HepG2 (cell line): ENCODE measurements around the gene ZNF223. TPM values are rescaled to one million over a fixed set of nuclear protein-coding genes. Genes with fewer than 3 reads are reported as not detected.
A peak's percentile ranks its signal among the peaks of the same experiment; 100 is the strongest.

Experiments used
- EEA1 ChIP-seq: sonication (generic); formaldehyde crosslinking; IDR thresholded peaks from 2 replicates; pipeline ENCODE4 v1.5.1; 2020; ENCODE audit warnings: mild to moderate bottlenecking, missing genetic modification reagents, borderline replicate concordance
- HNF4G ChIP-seq, 2 experiments: sonication (generic) in 1 of 2; formaldehyde crosslinking in 1 of 2; IDR thresholded peaks; 2 replicates each; pipeline versions ENCODE4 v1.4.0 to v1.6.1; 2011 to 2020; ENCODE audit warnings: borderline replicate concordance in 2 of 2, low read depth in 2 of 2, mild to moderate bottlenecking in 2 of 2, low read length in 1 of 2, missing genetic modification reagents in 1 of 2, moderate library complexity in 1 of 2
- HOXA3 ChIP-seq: sonication (generic); formaldehyde crosslinking; IDR thresholded peaks from 2 replicates; pipeline ENCODE4 v1.5.0; 2020; ENCODE audit warnings: missing genetic modification reagents
- RAD21 ChIP-seq: fragments of 450-650 bp; formaldehyde crosslinking; IDR thresholded peaks from 2 replicates; pipeline ENCODE4 v1.5.0; 2020; ENCODE audit warnings: mild to moderate bottlenecking
- RFXANK ChIP-seq: IDR thresholded peaks from 2 replicates; pipeline ENCODE4 v1.6.1; 2016
- TCF7 ChIP-seq: sonication (generic); IDR thresholded peaks from 2 replicates; pipeline ENCODE4 v1.6.1; 2016; ENCODE audit warnings: antibody characterized with exemption, low read depth
- ZBTB25 ChIP-seq: IDR thresholded peaks from 2 replicates; pipeline ENCODE4 v1.6.1; 2018; ENCODE audit warnings: missing genetic modification reagents
- ZBTB8A ChIP-seq: sonication (generic); formaldehyde crosslinking; IDR thresholded peaks from 2 replicates; pipeline ENCODE4 v1.4.0; 2020; ENCODE audit warnings: mild to moderate bottlenecking, low read depth, missing genetic modification reagents, borderline replicate concordance
- ZEB1 ChIP-seq: IDR thresholded peaks from 2 replicates; pipeline ENCODE4 v1.6.1; 2012; ENCODE audit warnings: mild to moderate bottlenecking, low read depth, inconsistent platforms; ENCODE audit not compliant: insufficient replicate concordance
- ZNF772 ChIP-seq: sonication (generic); formaldehyde crosslinking; IDR thresholded peaks from 2 replicates; pipeline ENCODE4 v1.5.0; 2020; ENCODE audit warnings: mild to moderate bottlenecking, missing genetic modification reagents
- polyA plus RNA-seq, 8 experiments: library from polyadenylated mRNA; depleted of rRNA in 3 of 8; stranded (reverse) in 7 of 8; unstranded in 1 of 8; fragments of >200 nt; fragmentation: Illumina TruSeq in 4 of 8; extraction: Trizol in 4 of 8; gene quantifications; 2 replicates each; pipeline versions ENCODE4 v1.2.1 to v1.2.3, GENCODE V29; 2011 to 2016; ENCODE audit warnings: low read depth in 4 of 8, missing spikeins in 1 of 8, mixed read lengths in 1 of 8; ENCODE audit not compliant: insufficient read depth in 1 of 8
- total RNA-seq, 5 experiments: library from RNA; depleted of rRNA; stranded (reverse); fragments of >200 nt; fragmentation: Illumina TruSeq; extraction: Trizol; gene quantifications; 2 replicates each; pipeline ENCODE4 v1.2.3, GENCODE V29; 2016; ENCODE audit warnings: low read depth in 1 of 5
- TF ChIP-seq, protein P1 (sequence below): sonication (generic); formaldehyde crosslinking; IDR thresholded peaks from 2 replicates; pipeline ENCODE4; 2020; ENCODE audit warnings: missing genetic modification reagents, mild to moderate bottlenecking, borderline replicate concordance
- TF ChIP-seq, protein P2 (sequence below): sonication (generic); formaldehyde crosslinking; IDR thresholded peaks from 2 replicates; pipeline ENCODE4 v1.4.0; 2020; ENCODE audit warnings: mild to moderate bottlenecking, missing genetic modification reagents
- TF ChIP-seq, protein P3 (sequence below), 2 experiments: sonication (generic) in 1 of 2; formaldehyde crosslinking in 1 of 2; IDR thresholded peaks; 2 replicates each; pipeline versions ENCODE4 v1.6.1 to v1.9.0; 2014 to 2022; ENCODE audit warnings: antibody characterized with exemption in 1 of 2, borderline replicate concordance in 1 of 2, inconsistent platforms in 1 of 2, low read depth in 1 of 2, missing genetic modification reagents in 1 of 2
- TF ChIP-seq, protein P4 (sequence below): sonication (generic); formaldehyde crosslinking; IDR thresholded peaks from 2 replicates; pipeline ENCODE4 v1.5.1; 2020; ENCODE audit warnings: mild to moderate bottlenecking, missing genetic modification reagents, borderline replicate concordance

The ZNF223 gene
- total and polyA plus RNA-seq, 2 of the 13 experiments (the other 11 are each of a cell fraction or from before 2014, with no cell fraction given), result 2.0 to 4.8 TPM

GRCh38 chr19:44113138-44113783, 61.4 kb downstream of the ZNF223 start, which contains the start of gene ZNF225 (continued):
- TF ChIP-seq, protein P1, sequence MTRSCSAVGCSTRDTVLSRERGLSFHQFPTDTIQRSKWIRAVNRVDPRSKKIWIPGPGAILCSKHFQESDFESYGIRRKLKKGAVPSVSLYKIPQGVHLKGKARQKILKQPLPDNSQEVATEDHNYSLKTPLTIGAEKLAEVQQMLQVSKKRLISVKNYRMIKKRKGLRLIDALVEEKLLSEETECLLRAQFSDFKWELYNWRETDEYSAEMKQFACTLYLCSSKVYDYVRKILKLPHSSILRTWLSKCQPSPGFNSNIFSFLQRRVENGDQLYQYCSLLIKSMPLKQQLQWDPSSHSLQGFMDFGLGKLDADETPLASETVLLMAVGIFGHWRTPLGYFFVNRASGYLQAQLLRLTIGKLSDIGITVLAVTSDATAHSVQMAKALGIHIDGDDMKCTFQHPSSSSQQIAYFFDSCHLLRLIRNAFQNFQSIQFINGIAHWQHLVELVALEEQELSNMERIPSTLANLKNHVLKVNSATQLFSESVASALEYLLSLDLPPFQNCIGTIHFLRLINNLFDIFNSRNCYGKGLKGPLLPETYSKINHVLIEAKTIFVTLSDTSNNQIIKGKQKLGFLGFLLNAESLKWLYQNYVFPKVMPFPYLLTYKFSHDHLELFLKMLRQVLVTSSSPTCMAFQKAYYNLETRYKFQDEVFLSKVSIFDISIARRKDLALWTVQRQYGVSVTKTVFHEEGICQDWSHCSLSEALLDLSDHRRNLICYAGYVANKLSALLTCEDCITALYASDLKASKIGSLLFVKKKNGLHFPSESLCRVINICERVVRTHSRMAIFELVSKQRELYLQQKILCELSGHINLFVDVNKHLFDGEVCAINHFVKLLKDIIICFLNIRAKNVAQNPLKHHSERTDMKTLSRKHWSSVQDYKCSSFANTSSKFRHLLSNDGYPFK (CRISPR knock-in tag), result peak; percentile 50
- TF ChIP-seq, protein P2, sequence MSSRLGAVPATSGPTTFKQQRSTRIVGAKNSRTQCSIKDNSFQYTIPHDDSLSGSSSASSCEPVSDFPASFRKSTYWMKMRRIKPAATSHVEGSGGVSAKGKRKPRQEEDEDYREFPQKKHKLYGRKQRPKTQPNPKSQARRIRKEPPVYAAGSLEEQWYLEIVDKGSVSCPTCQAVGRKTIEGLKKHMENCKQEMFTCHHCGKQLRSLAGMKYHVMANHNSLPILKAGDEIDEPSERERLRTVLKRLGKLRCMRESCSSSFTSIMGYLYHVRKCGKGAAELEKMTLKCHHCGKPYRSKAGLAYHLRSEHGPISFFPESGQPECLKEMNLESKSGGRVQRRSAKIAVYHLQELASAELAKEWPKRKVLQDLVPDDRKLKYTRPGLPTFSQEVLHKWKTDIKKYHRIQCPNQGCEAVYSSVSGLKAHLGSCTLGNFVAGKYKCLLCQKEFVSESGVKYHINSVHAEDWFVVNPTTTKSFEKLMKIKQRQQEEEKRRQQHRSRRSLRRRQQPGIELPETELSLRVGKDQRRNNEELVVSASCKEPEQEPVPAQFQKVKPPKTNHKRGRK (CRISPR knock-in tag), result no peak
- peak; percentile 79 for TF ChIP-seq ZEB1
- TF ChIP-seq ZBTB8A (CRISPR knock-in tag), result no peak
- TF ChIP-seq RAD21, result 0 out of 2 replicates have a peak, but pooled peaks have one; percentile 6
- no peak for TF ChIP-seq ZBTB25 (CRISPR knock-in tag)
- 0 out of 2 replicates have a peak, but pooled peaks have one; percentile 5 for TF ChIP-seq HNF4G (IDR thresholded peaks at IDR 0.05; ENCODE audit: borderline replicate concordance, low read depth, low read length)
- no peak for TF ChIP-seq HNF4G (CRISPR knock-in tag; IDR thresholded peaks at IDR 0.05; ENCODE audit: borderline replicate concordance, low read depth)
- TF ChIP-seq TCF7, result no peak
- TF ChIP-seq EEA1 (CRISPR knock-in tag), result 0 out of 2 replicates have a peak, but pooled peaks have one; percentile 39
- TF ChIP-seq RFXANK (CRISPR knock-in tag), result no peak
- peak; percentile 84; the same call in 1 of the 2 replicates for TF ChIP-seq HOXA3
- TF ChIP-seq, protein P3, sequence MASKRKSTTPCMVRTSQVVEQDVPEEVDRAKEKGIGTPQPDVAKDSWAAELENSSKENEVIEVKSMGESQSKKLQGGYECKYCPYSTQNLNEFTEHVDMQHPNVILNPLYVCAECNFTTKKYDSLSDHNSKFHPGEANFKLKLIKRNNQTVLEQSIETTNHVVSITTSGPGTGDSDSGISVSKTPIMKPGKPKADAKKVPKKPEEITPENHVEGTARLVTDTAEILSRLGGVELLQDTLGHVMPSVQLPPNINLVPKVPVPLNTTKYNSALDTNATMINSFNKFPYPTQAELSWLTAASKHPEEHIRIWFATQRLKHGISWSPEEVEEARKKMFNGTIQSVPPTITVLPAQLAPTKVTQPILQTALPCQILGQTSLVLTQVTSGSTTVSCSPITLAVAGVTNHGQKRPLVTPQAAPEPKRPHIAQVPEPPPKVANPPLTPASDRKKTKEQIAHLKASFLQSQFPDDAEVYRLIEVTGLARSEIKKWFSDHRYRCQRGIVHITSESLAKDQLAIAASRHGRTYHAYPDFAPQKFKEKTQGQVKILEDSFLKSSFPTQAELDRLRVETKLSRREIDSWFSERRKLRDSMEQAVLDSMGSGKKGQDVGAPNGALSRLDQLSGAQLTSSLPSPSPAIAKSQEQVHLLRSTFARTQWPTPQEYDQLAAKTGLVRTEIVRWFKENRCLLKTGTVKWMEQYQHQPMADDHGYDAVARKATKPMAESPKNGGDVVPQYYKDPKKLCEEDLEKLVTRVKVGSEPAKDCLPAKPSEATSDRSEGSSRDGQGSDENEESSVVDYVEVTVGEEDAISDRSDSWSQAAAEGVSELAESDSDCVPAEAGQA (IDR thresholded peaks at IDR 0.05; ENCODE audit: low read depth), result peak; percentile 60; the same call in 1 of the 2 replicates
- TF ChIP-seq, protein P3 (CRISPR knock-in tag; IDR thresholded peaks at IDR 0.05; ENCODE audit: borderline replicate concordance), result no peak
- TF ChIP-seq ZNF772, result peak; percentile 71; the same call in 1 of the 2 replicates
- TF ChIP-seq, protein P4, sequence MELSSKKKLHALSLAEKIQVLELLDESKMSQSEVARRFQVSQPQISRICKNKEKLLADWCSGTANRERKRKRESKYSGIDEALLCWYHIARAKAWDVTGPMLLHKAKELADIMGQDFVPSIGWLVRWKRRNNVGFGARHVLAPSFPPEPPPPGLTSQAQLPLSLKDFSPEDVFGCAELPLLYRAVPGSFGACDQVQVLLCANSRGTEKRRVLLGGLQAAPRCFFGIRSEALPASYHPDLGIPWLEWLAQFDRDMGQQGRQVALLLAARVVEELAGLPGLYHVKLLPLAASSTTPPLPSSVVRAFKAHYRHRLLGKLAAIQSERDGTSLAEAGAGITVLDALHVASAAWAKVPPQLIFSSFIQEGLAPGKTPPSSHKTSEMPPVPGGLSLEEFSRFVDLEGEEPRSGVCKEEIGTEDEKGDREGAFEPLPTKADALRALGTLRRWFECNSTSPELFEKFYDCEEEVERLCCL (CRISPR knock-in tag), result no peak
